Hair follicle dermal papilla cell (primary cell): ENCODE results near the gene PLEKHB2. TPM values are rescaled to one million over a fixed set of nuclear protein-coding genes. Genes with fewer than 3 reads are reported as not detected.

ENCODE experiments used
- small RNA-seq: library from RNA; depleted of rRNA; stranded (forward); fragments of <200 nt; gene quantifications from one replicate; pipeline ENCODE3, GENCODE V24; 2012
- total RNA-seq: library from RNA; depleted of rRNA; stranded (reverse); fragments of >200 nt; gene quantifications from 2 replicates; pipeline ENCODE4 v1.2.3, GENCODE V29; 2012

The PLEKHB2 gene
- 72.6 and 74.5 TPM in 2 replicates for total RNA-seq

GRCh38 chr2:131105156-131105949 is at the start of gene PLEKHB2:
Gene PLEKHB2, plus strand, starts transcription at chr2:131105336. Its CDS starts 15,606 bp downstream, at chr2:131120942.

DNA sequence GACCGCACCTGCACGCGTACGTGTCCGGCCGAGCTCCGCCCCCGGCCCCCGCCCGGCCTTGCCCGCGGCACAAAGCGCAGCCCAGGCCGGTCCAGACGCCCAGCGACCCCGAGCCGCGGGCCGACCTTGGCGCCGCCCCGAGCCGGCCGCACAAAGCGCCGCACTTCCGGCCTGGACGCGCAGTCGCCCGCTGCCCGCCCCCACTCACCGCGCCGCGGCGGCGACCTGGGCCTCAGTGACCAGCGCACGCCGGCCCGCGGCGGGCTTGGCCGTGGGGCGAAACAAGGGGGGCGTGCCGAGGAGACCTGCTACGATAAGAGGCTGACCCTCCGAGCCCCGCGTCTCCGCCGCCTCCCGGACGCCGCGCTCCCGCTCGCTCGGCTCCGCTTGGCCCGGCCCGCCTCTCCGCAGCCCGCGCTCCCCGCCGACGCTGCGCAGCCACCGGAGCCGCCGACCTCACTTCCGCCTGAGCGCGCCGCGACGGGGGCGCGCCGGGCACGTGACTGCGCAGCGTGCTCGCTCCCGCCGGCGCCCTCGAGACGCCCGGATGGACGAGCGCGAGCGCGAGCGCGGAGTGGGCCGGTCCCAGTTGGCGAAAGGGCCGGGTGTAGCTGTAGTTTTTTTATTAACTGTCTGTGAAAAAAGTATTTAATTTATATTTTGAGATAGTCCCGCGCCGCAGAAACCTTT is 12.0 kb upstream of the PLEKHB2 start, which contains the start of gene FAM168B:
Gene FAM168B, minus strand, starts transcription at position 455 of the 690 bp plus-strand sequence. CDS start 10,814 bp downstream, outside the sequence.

Small RNAs within 50 kb of the gene (small RNA-seq; reads per million reads assigned to genes)
- not detected for gene AC009477.1

Other genes starting within 250 kb of the PLEKHB2 start
- gene FAM168B, start 11.9 kb upstream of the PLEKHB2 start, total RNA-seq: 146 and 153 TPM in 2 replicates
- 0.12 TPM in 1 of 2 replicates, not detected in the other for gene POTEE, start 104.2 kb downstream of the PLEKHB2 start, total RNA-seq